Endothelial cell of umbilical vein (primary cell): Measurements from ENCODE around the gene PLA2R1. TPM values are rescaled to one million over a fixed set of nuclear protein-coding genes. Genes with fewer than 3 reads are reported as not detected.

ENCODE experiments used
- BruUV-seq: library from RNA; stranded (reverse); fragments of 400-500 nt; replicated peaks from 2 replicates; lab custom pipeline; 2021; lab: Mats Ljungman, UMichigan
- CTCF ChIA-PET: fragments of 300-600, 350-600 bp; sonication (Branson Sonifier 250); formaldehyde crosslinking; loops from one replicate; lab custom pipeline; 2021; ENCODE audit warnings: antibody characterized with exemption, inconsistent platforms; lab: Charles Lee
- POLR2A ChIA-PET: fragments of 300-600, 350-600 bp; sonication (Branson Sonifier 250); formaldehyde crosslinking; loops from one replicate; lab custom pipeline; 2021; ENCODE audit warnings: antibody characterized with exemption, inconsistent platforms; lab: Charles Lee
- DNase-seq: peaks from one replicate; pipeline ENCODE4 v3.0.0-alpha.2; 2011; ENCODE audit warnings: low read depth, low spot score
- FAIRE-seq: peaks from 2 replicates; lab custom pipeline; 2011; peaks lifted over from hg19 to GRCh38; lab: Jason Lieb, UNC
- H2AFZ ChIP-seq: 2 replicates; pipeline ENCODE4 v1.6.0; 2012; ENCODE audit warnings: low read depth, low read length, control low read depth, inconsistent platforms
- H3K27ac ChIP-seq: 2 replicates; pipeline ENCODE4 v1.5.1; 2011; ENCODE audit warnings: low read depth, mild to moderate bottlenecking, control low read depth, low read length, moderate library complexity; ENCODE audit not compliant: insufficient read depth
- H3K27me3 ChIP-seq, 2 experiments: 2 replicates each; pipeline versions ENCODE4 v1.6.0 to v1.6.1; 2011; ENCODE audit warnings: low read length in 2 of 2, mixed read lengths in 1 of 2; ENCODE audit not compliant: control insufficient read depth in 2 of 2, insufficient read depth in 2 of 2
- H3K36me3 ChIP-seq, 2 experiments: 2 replicates in 1 of 2; 3 replicates in 1 of 2; pipeline ENCODE4 v1.5.1; 2011; ENCODE audit warnings: low read length in 2 of 2, mild to moderate bottlenecking in 1 of 2, moderate library complexity in 1 of 2; ENCODE audit not compliant: control insufficient read depth in 2 of 2, insufficient read depth in 2 of 2; ENCODE audit errors: extremely low read depth in 1 of 2
- H3K4me1 ChIP-seq: 3 replicates; pipeline ENCODE4 v1.5.1; 2011; ENCODE audit warnings: mild to moderate bottlenecking, low read length; ENCODE audit not compliant: control insufficient read depth, insufficient read depth; ENCODE audit errors: extremely low read depth
- H3K4me2 ChIP-seq: 2 replicates; pipeline ENCODE4 v1.6.1; 2011; ENCODE audit warnings: low read length, control low read depth, mixed read lengths; ENCODE audit not compliant: insufficient read depth
- H3K4me3 ChIP-seq, 3 experiments: fragments of 200-600 bp in 1 of 3; sonication (generic), shearing (Covaris generic) in 1 of 3; replicated peaks in 1 of 3; 2 replicates each; pipeline ENCODE4 v1.5.1; 2011 to 2016; ENCODE audit warnings: control low read depth in 3 of 3, low read length in 3 of 3, mild to moderate bottlenecking in 2 of 3, inconsistent platforms in 1 of 3, low read depth in 1 of 3, moderate library complexity in 1 of 3; ENCODE audit not compliant: insufficient read depth in 1 of 3
- H3K79me2 ChIP-seq: 2 replicates; pipeline ENCODE4 v1.6.0; 2012; ENCODE audit warnings: low read length, inconsistent platforms; ENCODE audit not compliant: control insufficient read depth, insufficient read depth
- H3K9ac ChIP-seq: replicated peaks from 2 replicates; pipeline ENCODE3; 2011; ENCODE audit warnings: low read length, control low read depth; ENCODE audit not compliant: insufficient read depth; ENCODE audit errors: extremely low read depth
- H3K9me1 ChIP-seq: replicated peaks from 3 replicates; pipeline ENCODE4 v1.6.0; 2011; ENCODE audit warnings: mild to moderate bottlenecking, low read length; ENCODE audit not compliant: control insufficient read depth, insufficient read depth; ENCODE audit errors: extremely low read depth
- H3K9me3 ChIP-seq: replicated peaks from 2 replicates; pipeline ENCODE4 v1.5.1; 2012; ENCODE audit warnings: low read length, inconsistent platforms; ENCODE audit not compliant: control insufficient read depth, insufficient read depth
- H4K20me1 ChIP-seq: replicated peaks from 2 replicates; pipeline ENCODE3; 2011; ENCODE audit warnings: mild to moderate bottlenecking, low read length; ENCODE audit not compliant: control insufficient read depth, insufficient read depth; ENCODE audit errors: extremely low read depth
- EZH2 ChIP-seq: IDR thresholded peaks from 2 replicates; pipeline ENCODE4 v1.6.1; 2012; ENCODE audit warnings: borderline replicate concordance, low read depth, mild to moderate bottlenecking, moderate library complexity, low read length, inconsistent platforms; ENCODE audit not compliant: severe bottlenecking
- FOS ChIP-seq: IDR thresholded peaks from 2 replicates; pipeline ENCODE4 v1.6.1; 2011; ENCODE audit warnings: mild to moderate bottlenecking, low read length, moderate library complexity, borderline replicate concordance; ENCODE audit not compliant: insufficient read depth
- GATA2 ChIP-seq: IDR thresholded peaks from 2 replicates; pipeline ENCODE4 v1.7.0; 2011; ENCODE audit warnings: low read depth, mild to moderate bottlenecking, moderate library complexity, mixed read lengths, low read length; ENCODE audit not compliant: insufficient read length, insufficient read depth
- JUN ChIP-seq: IDR thresholded peaks from 2 replicates; pipeline ENCODE4 v1.6.1; 2011; ENCODE audit warnings: borderline replicate concordance, low read depth; ENCODE audit not compliant: insufficient read length, insufficient read depth
- MYC ChIP-seq: IDR thresholded peaks from one replicate; pipeline ENCODE4 v1.6.1; 2011; ENCODE audit warnings: mild to moderate bottlenecking, low read depth, low read length
- POLR2A ChIP-seq: IDR thresholded peaks from 2 replicates; pipeline ENCODE4 v1.6.1; 2012; ENCODE audit warnings: low read depth, mild to moderate bottlenecking, control low read depth, low read length
- POLR2AphosphoS5 ChIP-seq: IDR thresholded peaks from 2 replicates; pipeline ENCODE4 v1.6.1; 2012; ENCODE audit warnings: low read depth, mild to moderate bottlenecking, control low read depth, low read length, moderate library complexity; ENCODE audit not compliant: insufficient read depth
- dilution Hi-C: fragments of 300-500 bp; cut with MboI; formaldehyde crosslinking; loops from one replicate; pipeline ENCODE4 v1.15.0; 2019; ENCODE audit warnings: low sequenced_read_pairs; ENCODE audit not compliant: extremely low pct_ligation_motif_present
- intact Hi-C: fragments of 100-400 bp; cut with micrococcal nuclease; formaldehyde crosslinking; loops from one replicate; pipeline ENCODE4 v1.10.0; 2022
- polyA plus RNA-seq, 4 experiments: library from polyadenylated mRNA; depleted of rRNA in 3 of 4; stranded (reverse) in 3 of 4; unstranded in 1 of 4; fragments of >200 nt; gene quantifications; 2 replicates each; pipeline versions ENCODE4 v1.2.1 to v1.2.3, GENCODE V29; 2011 to 2012; ENCODE audit warnings: missing spikeins in 1 of 4
- total RNA-seq: library from RNA; stranded (reverse); gene quantifications from 2 replicates; pipeline ENCODE4 v1.2.3, GENCODE V29; 2021
- TF ChIP-seq, protein P1 (sequence below): IDR thresholded peaks from 2 replicates; pipeline ENCODE4 v1.6.1; 2011; ENCODE audit not compliant: insufficient read depth, insufficient read length
- TF ChIP-seq, protein P2 (sequence below), 2 donors: IDR thresholded peaks; 1 replicate in 1 of 2; 2 replicates in 1 of 2; pipeline ENCODE4 v1.5.1; 2011; ENCODE audit warnings: low read length in 2 of 2, mild to moderate bottlenecking in 2 of 2, moderate library complexity in 2 of 2, control low read depth in 1 of 2, inconsistent platforms in 1 of 2, low read depth in 1 of 2; ENCODE audit not compliant: insufficient read depth in 1 of 2; ENCODE audit errors: extremely low read depth in 1 of 2

PLA2R1 gene
- total and polyA plus RNA-seq, 2 donors (not counting 3 experiments of a cell fraction or from before 2014, with no cell fraction given): 6.9 to 14.4 TPM

DNA sequence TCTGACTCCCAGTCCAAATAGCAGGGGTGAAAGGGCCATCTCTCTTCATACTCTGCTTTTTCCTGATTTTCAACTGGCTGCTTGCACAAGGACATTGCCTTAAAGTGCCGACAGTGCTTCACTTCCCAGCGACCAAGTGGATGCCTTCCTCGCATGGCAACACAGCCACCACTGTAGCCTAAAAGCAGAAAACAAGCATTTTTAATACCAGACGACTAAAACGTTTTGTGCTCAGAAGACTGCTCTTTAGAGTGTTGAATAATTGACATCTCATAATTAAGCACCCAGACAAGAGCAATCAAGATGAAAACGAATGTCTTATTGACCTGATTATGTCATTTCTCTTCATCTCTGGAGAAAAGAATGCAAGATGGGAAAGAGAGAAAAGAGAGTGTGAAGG is 75.2 kb downstream of the PLA2R1 start:
- Histone ChIP-seq H3K27ac (no peak overlapping the region), H2AFZ (no peak overlapping the region), H3K36me3 (no peaks in the 10 kb centered on the region), H3K4me1 (peaks cover 5% of the 10 kb centered on the region), H3K9me3 (no peaks in the 10 kb centered on the region), H3K4me3 (no peak overlapping the region), H3K9ac (no peak overlapping the region), H4K20me1 (no peaks in the 10 kb centered on the region), H3K79me2 (no peaks in the 10 kb centered on the region), H3K9me1 (no peaks in the 10 kb centered on the region), H3K4me2 (no peak overlapping the region), H3K27me3 (no peaks in the 10 kb centered on the region)
- ChIA-PET CTCF (interaction anchor here (1.2 kb wide), 1 partner anchor 11 kb away, joined by 3 read pairs; no protein-coding TSS in a partner anchor), POLR2A (no interaction called here)
- DNase-seq: no peak
- dilution Hi-C loops (no loop called here), intact Hi-C loops (no loop called here)
- no peak for FAIRE-seq
- TF ChIP-seq POLR2A: no peak
- TF ChIP-seq, protein P1, sequence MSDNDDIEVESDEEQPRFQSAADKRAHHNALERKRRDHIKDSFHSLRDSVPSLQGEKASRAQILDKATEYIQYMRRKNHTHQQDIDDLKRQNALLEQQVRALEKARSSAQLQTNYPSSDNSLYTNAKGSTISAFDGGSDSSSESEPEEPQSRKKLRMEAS: no peak
- no peak for TF ChIP-seq GATA2
- no peak for TF ChIP-seq POLR2AphosphoS5
- no TSS peak for BruUV-seq

DNA sequence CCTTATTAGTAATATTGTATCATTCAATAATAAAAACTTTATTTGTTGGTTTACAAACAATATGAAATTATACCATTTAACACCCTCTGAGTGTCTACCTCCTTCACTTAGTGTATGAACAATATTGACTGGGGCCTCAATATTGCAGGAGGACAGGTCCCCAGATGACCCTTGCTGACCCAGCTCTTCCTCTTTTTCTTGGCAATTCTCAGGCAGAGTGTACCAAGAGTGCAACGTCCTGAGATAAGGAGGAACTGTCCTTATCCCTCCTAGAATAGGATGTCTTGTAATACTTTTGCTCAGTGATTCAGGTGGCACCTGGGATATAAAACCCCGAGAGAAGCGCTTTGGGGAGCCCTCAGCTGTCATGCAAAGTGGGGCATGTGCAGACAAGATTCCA is 76.8 kb downstream of the PLA2R1 start:
- no peaks in the 10 kb centered on the region for H3K9me1 ChIP-seq
- POLR2A ChIA-PET: no interaction called here
- no peaks in the 10 kb centered on the region for H4K20me1 ChIP-seq
- H3K4me2 ChIP-seq: no peak overlapping the region
- H3K36me3 ChIP-seq: no peaks in the 10 kb centered on the region
- H3K27ac ChIP-seq: no peak overlapping the region
- intact Hi-C loops: no loop called here
- no TSS peak for BruUV-seq
- H3K9me3 ChIP-seq: no peaks in the 10 kb centered on the region
- H3K27me3 ChIP-seq: no peaks in the 10 kb centered on the region
- no peaks in the 10 kb centered on the region for H3K79me2 ChIP-seq
- H3K9ac ChIP-seq: no peak overlapping the region
- TF ChIP-seq EZH2 (no peak), GATA2 (no peak), FOS (no peak), MYC (no peak), JUN (no peak), POLR2AphosphoS5 (no peak), POLR2A (no peak)
- TF ChIP-seq, protein P2, sequence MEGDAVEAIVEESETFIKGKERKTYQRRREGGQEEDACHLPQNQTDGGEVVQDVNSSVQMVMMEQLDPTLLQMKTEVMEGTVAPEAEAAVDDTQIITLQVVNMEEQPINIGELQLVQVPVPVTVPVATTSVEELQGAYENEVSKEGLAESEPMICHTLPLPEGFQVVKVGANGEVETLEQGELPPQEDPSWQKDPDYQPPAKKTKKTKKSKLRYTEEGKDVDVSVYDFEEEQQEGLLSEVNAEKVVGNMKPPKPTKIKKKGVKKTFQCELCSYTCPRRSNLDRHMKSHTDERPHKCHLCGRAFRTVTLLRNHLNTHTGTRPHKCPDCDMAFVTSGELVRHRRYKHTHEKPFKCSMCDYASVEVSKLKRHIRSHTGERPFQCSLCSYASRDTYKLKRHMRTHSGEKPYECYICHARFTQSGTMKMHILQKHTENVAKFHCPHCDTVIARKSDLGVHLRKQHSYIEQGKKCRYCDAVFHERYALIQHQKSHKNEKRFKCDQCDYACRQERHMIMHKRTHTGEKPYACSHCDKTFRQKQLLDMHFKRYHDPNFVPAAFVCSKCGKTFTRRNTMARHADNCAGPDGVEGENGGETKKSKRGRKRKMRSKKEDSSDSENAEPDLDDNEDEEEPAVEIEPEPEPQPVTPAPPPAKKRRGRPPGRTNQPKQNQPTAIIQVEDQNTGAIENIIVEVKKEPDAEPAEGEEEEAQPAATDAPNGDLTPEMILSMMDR (IDR thresholded peaks at IDR 0.05; ENCODE audit: extremely low read depth in 1 of 2, insufficient read depth in 1 of 2, low read depth in 1 of 2, low read length in 2 of 2): no peak
- TF ChIP-seq, protein P1: no peak
- no peak for DNase-seq
- FAIRE-seq: no peak
- H3K4me3 ChIP-seq: no peak overlapping the region
- H2AFZ ChIP-seq: no peak overlapping the region
- dilution Hi-C loops: no loop called here
- CTCF ChIA-PET: interaction anchor here (1.4 kb wide), 1 partner anchor 117 kb away, joined by 3 read pairs; no protein-coding TSS in a partner anchor
- H3K4me1 ChIP-seq: peaks cover 11% of the 10 kb centered on the region
